NCI-H69 (cell line): Measurements from ENCODE around the gene AK1.

Experiments used
- DNase-seq: peaks from one replicate; lab custom pipeline; 2025; lab: John Stamatoyannopoulos, UW

AK1 gene

GRCh38 chr9:127877566-127877998, at the start of gene AK1:
Gene AK1 (minus strand): TSS chr9:127877675. CDS start chr9:127874617, 3,058 bp downstream.
- peak; percentile 87 for DNase-seq

- no peak for DNase-seq
Measured at GRCh38 chr9:127926906-127927200, 49.4 kb upstream of the AK1 start.

- no peak for DNase-seq
Measured at GRCh38 chr9:127925959-127926905, 48.8 kb upstream of the AK1 start.

DNA sequence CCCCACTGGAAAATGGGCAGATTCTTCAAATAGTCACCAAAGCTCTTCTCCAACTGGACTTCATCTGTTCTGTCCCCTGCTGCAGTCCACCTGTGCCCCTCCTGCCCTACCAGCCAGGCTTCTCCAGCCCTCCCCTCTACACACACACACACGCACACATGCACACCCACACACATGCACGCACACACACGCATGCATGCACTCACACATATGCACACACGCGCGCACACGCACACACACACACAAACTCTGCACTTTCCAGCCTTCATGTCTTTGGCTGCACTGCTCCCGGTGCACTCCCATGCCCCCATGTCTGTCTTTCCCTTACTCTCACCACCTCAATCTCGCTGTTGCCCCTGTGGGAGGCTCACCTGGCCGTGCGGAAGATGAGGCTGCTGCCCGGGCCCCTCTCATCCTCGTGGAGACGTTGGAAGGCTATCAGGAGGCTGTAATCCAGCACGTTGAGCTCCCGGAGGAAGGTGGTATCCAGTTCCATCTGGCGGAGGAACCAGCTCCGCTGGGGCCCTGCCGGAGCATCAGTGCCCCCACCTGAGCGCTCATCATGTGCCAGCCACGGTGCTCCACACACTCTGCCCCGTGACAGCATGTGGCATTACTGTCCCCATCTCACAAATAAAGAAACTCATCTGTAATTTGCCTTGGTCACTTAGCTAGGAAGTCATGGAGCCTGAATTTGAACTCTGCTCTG, 47.4 kb upstream of the AK1 start:
- DNase-seq = no peak

DNA sequence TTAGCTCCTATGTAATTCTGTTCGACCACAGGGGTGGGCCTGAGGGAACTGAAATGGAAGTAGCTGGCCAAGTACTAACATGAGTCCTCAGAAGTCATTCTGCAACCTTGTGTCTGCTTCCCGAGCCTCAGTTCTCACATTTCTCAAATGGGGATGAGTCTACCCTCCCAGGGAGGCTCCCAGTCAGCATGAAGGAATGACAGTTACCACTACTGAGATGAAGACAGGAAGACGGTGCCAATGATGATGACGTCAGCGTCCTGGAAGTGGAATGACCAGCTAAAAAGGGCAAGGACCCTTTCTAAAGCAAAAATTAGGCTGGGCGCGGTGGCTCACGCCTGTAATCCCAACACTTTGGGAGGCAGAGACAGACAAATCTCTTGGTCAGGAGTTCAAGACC, 46.3 kb upstream of the AK1 start:
- no peak for DNase-seq

DNA sequence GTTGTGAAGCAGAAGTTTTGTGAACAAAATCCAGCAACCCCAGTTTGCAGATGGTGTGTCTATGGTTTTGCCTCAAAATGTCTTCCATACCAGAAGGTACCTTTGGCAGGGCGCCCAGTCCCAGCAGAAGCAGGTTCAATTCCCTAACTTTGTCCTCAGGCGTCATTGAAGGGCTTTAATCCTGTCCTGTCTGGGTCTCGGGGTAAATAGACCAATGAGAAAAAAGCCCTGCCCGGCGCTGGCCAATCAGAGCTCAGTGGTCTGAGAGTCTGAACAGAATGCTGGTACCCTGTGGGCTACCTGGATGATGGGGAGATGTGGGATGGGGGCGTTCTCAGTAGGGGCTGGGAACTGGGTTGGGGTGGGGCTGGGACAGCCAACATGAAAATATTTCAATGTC, 45.6 kb upstream of the AK1 start:
- DNase-seq = peak; percentile 87

DNA sequence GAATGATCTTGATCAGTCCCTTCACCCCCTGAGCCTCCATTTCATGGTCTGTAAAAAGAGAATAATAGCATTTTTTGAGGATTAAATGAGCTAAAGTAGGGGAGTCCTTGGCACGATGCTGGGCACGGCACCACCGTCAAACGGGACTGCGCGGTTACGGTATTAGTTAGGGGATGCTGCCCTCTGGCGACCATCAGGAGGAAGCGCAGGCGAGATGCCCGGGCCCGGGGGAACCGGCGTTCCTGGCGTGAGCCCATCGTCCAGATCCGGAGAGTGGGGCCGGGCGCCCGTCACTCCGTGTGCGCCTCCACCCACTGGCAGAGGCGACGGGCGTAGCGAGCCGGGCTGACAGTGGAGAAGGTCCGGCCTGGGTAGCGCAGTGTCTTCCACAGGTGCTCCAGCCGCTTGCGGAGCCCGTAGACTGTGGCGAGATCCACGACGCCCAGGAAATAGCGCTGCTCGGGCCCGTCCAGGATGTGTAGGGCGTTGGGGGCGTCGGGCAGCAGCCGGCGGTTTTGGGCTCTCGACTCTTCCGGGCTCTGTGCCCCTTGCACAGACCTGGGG, 44.2 kb upstream of the AK1 start:
- peak; percentile 71 for DNase-seq

DNA sequence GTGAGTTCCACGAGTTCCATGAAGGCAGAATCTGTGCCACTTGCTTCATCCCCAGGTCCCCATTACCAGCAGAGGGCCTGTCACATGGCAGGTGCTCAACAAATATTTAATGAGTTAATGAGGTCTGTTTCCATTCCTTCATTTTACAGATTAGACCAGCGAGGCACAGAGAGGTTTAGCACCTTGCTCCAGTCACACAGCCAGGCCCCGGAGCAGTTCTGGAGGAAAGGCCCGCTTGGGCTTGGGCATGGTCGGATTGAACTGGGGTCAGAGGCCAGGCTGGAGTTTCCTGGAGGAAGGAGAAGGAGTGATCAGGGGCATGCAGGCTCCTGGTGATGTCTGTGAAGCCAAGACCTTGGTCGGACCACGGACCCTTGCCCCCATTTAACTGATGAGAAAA, 43.3 kb upstream of the AK1 start:
- no peak for DNase-seq

GRCh38 chr9:127919253-127919815, 41.9 kb upstream of the AK1 start:
- DNase-seq = no peak

GRCh38 chr9:127918183-127919107, 41.0 kb upstream of the AK1 start:
- no peak for DNase-seq

- no peak for DNase-seq
Measured at GRCh38 chr9:127917603-127918002, 40.1 kb upstream of the AK1 start.

DNA sequence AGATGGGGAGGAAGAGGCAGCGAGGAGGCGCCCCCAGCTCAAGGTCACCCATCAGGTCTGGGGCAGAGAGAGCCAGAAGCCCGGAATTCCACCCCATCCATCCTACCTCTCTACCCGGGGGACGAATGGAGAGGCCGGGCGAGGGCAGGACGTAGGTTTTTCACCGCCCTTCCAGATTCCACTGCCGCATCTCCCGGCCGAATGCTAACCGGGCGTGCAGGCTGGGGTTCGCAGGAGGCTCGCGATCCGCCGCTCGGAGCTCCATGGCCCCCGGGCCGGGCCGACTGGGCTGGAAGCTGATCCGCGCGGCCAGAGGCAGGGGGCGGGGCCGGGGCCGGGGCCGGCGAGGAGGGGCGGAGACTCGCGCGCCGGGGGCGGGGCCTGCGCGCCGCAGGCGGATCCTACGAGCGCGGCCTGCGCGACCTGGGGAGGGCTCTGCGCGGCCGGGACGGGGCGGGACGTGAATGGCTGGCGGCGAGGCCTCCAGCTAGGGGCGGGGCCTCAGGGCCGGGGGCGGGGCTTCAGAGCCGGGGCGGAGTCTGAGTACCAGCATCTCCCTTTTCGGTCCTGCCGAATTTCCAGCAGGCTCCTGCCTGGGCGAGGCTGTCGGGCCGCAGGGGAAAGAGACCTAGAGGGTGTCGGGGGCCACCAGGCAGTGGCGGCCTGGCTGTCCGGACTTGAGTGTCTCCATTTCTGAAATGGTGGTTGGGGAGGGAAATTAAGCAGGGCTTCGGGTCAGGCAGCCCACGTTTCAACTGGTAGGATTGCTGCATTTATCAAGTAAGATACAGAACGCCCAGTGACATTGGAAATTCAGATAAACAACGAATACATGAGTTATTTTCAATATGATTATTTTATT, 39.5 kb upstream of the AK1 start, which contains the start of gene ST6GALNAC4:
Gene ST6GALNAC4, minus strand, starts transcription at position 322 of the 862 bp plus-strand sequence. CDS start 622 bp downstream, outside the sequence.
- peak; percentile 94 for DNase-seq

- no peak for DNase-seq
Measured at GRCh38 chr9:127915801-127916719, 38.6 kb upstream of the AK1 start.

DNA sequence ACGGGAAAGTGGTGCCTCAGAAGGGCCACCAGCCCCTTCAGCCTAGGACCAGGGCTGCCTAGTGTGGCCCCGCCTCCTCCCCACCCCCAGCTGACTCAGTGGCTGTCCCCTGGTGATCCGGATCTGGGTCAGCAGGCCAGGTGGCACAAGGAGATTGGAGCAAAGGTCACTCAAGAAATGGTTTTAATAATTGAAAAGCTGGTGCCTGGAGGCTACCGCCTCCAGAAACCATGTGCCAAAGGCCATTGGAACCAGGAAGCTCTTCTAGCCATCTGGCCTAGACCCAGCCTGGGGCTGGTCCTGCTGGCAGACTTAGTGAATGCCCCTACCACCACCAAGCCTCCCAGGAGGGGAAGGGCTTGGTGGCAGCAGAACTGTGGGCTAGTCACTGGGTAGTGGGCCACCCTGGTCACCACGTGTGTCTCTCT, 37.9 kb upstream of the AK1 start:
- no peak for DNase-seq

DNA sequence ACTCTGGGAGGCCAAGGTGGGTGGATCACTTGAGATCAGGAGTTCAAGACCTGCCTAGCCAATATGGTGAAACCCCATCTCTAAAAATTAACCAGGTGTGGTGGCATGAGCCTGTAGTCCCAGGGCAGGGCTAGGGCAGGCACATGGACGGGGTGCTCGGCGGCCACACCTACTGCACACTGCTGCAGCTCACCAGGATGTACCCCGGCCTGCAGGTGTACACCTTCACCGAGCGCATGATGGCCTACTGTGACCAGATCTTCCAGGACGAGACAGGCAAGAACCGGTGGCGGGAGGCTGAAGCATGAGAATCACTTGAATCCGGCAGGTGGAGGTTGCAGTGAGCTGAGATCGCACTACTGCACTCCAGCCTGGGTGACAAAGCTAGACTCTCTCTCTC, 36.2 kb upstream of the AK1 start:
- no peak for DNase-seq

- DNase-seq = peak; percentile 32
Measured at GRCh38 chr9:127912882-127913281, 35.4 kb upstream of the AK1 start.

DNA sequence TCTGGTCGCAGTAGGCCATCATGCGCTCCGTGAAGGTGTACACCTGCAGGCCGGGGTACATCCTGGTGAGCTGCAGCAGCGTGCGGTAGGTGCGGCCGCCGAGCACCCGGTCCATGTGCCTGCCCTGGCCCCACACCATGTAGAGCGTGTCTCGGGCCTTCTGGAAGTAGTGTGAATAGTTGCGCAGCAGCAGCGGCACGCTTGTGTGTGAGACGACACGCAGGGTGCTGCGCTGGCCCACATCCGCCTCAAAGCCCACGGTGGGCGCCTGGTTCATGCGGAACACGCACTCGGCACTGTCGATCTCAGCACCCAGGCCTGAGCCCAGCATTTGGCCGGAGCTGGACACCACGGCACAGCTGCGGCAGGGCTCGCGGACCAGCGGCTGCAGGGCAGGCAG, 34.8 kb upstream of the AK1 start:
- DNase-seq = no peak

DNA sequence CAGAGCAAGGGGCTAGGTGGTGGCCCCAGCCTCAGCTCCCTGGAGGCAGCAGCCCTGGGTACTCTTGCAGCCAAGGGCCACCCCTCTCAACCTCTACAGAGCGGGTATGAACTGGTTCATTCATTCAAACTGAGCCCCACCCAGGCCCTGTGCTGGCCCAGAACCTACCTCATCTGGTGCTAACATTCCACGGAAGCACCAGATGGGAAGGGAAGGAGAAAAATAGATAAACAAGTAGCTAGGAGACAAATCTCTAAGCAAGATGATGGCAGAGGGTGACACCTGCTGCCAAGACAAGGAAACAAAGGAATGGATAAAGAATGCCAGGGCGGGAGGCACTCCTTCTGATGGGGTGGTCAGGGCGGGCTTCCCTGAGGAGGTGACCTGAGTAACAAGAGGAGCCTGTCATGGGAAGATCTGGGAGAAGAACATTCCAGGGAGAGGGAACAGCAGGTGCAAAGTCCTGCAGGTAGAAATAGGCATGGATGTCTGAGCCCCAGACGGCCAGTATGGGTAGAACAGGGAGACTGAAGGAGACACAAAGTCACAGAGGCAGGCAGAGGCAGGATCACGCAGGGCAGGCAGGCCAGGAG, 33.2 kb upstream of the AK1 start:
- DNase-seq = peak; percentile 55

DNA sequence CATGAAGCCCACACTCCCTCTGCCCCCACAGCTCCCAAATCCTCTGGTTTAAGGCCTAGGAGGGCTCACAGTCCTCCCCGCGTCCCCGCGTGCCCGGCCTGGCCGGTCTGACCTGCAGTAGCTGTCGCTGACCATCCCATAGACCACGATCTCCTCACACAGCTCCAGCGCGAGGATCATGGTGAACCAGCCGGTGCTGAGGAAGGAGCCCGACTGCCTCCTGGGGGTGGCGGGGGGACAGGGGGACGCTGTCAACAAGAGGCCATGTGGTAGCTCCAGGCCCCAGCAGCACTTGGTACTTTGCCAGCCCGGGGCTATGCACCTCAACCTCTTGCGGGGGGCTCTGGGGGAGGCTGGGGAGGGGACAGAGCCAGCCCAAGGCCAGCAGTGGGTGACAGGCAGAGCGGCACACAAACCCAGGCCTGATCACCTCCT, 32.4 kb upstream of the AK1 start:
- no peak for DNase-seq
